BJ (cell line): ENCODE data around the gene EYA3. TPM values are rescaled to one million over a fixed set of nuclear protein-coding genes. Genes with fewer than 3 reads are reported as not detected.

Source experiments
- CTCF ChIA-PET: fragments of 350-600 bp; formaldehyde crosslinking; extraction: SDS; loops from one replicate; lab custom pipeline; 2021; ENCODE audit warnings: antibody characterized with exemption, inconsistent platforms; lab: Yijun Ruan, JAX
- POLR2A ChIA-PET: fragments of 300-600 bp; sonication (Branson Sonifier 250); formaldehyde crosslinking; extraction: SDS; loops from one replicate; lab custom pipeline; 2021; ENCODE audit warnings: antibody characterized with exemption; lab: Charles Lee
- DNase-seq: peaks from one replicate; pipeline ENCODE4 v3.0.0-alpha.2; 2011; ENCODE audit warnings: low read depth
- H3K27me3 ChIP-seq: 2 replicates; pipeline ENCODE4 v1.6.0; 2011; ENCODE audit warnings: low read length; ENCODE audit not compliant: control insufficient read depth, insufficient read depth
- H3K36me3 ChIP-seq: 2 replicates; pipeline ENCODE4 v1.5.1; 2011; ENCODE audit warnings: low read length; ENCODE audit not compliant: control insufficient read depth, insufficient read depth
- H3K4me3 ChIP-seq: 2 replicates; pipeline ENCODE4 v1.5.1; 2011; ENCODE audit warnings: low read depth, mild to moderate bottlenecking, control low read depth, low read length
- polyA plus RNA-seq: library from polyadenylated mRNA; depleted of rRNA; stranded (reverse); fragments of >200 nt; gene quantifications from 2 replicates; pipeline ENCODE4 v1.2.3, GENCODE V29; 2011
- TF ChIP-seq, protein P1 (sequence below): IDR thresholded peaks from 2 replicates; pipeline ENCODE4 v1.5.1; 2011; ENCODE audit warnings: low read depth, mild to moderate bottlenecking, control low read depth, inconsistent platforms, low read length, moderate library complexity; ENCODE audit not compliant: insufficient read depth

EYA3 gene
- polyA plus RNA-seq, 1 experiment, result 8.6 TPM

- ChIA-PET POLR2A (no interaction called here), CTCF (no interaction called here)
- TF ChIP-seq, protein P1, sequence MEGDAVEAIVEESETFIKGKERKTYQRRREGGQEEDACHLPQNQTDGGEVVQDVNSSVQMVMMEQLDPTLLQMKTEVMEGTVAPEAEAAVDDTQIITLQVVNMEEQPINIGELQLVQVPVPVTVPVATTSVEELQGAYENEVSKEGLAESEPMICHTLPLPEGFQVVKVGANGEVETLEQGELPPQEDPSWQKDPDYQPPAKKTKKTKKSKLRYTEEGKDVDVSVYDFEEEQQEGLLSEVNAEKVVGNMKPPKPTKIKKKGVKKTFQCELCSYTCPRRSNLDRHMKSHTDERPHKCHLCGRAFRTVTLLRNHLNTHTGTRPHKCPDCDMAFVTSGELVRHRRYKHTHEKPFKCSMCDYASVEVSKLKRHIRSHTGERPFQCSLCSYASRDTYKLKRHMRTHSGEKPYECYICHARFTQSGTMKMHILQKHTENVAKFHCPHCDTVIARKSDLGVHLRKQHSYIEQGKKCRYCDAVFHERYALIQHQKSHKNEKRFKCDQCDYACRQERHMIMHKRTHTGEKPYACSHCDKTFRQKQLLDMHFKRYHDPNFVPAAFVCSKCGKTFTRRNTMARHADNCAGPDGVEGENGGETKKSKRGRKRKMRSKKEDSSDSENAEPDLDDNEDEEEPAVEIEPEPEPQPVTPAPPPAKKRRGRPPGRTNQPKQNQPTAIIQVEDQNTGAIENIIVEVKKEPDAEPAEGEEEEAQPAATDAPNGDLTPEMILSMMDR, result no peak
Observed at GRCh38 chr1:28062806-28063205, 25.6 kb downstream of the EYA3 start.

GRCh38 chr1:28058971-28059878 lies 29.2 kb downstream of the EYA3 start:
- no peak overlapping the region for H3K4me3 ChIP-seq
- ChIA-PET POLR2A (no interaction called here), CTCF (interaction anchor here (1.5 to 1.9 kb wide), 2 partner anchors 11 to 26 kb away, joined by 5 to 6 read pairs; no protein-coding TSS in a partner anchor)
- DNase-seq, result no peak
- no peaks in the 10 kb centered on the region for H3K27me3 ChIP-seq
- TF ChIP-seq, protein P1, result no peak
- H3K36me3 ChIP-seq, result no peaks in the 10 kb centered on the region; the same call in 1 of the 2 replicates

More at GRCh38 chr1:28062806-28063205, 25.6 kb downstream of the EYA3 start:
- H3K4me3 ChIP-seq, result no peak overlapping the region
- DNase-seq, result no peak
- H3K27me3 ChIP-seq, result no peaks in the 10 kb centered on the region
- H3K36me3 ChIP-seq, result no peaks in the 10 kb centered on the region; the same call in 1 of the 2 replicates

- no peaks in the 10 kb centered on the region for H3K27me3 ChIP-seq
- H3K4me3 ChIP-seq, result no peak overlapping the region
- no peaks in the 10 kb centered on the region; the same call in 1 of the 2 replicates for H3K36me3 ChIP-seq
- no peak for DNase-seq
- CTCF ChIA-PET, result interaction anchor here (1.5 to 1.9 kb wide), 2 partner anchors 10 to 28 kb away, joined by 5 to 6 read pairs; no protein-coding TSS in a partner anchor
- TF ChIP-seq, protein P1, result no peak
- POLR2A ChIA-PET, result no interaction called here
Observed at GRCh38 chr1:28058168-28058567, 30.2 kb downstream of the EYA3 start.

- no peak for DNase-seq
- H3K4me3 ChIP-seq, result no peak overlapping the region
- H3K27me3 ChIP-seq, result no peaks in the 10 kb centered on the region
- CTCF ChIA-PET, result interaction anchor here (0.8 kb wide), 1 partner anchor 8 kb away, joined by 3 read pairs; no protein-coding TSS in a partner anchor
- TF ChIP-seq, protein P1, result no peak
- POLR2A ChIA-PET, result no interaction called here
- H3K36me3 ChIP-seq, result no peaks in the 10 kb centered on the region; the same call in 1 of the 2 replicates
Observed at GRCh38 chr1:28056129-28056925, 32.1 kb downstream of the EYA3 start.

- CTCF ChIA-PET, result no interaction called here
- no peaks in the 10 kb centered on the region for H3K27me3 ChIP-seq
- POLR2A ChIA-PET, result no interaction called here
- no peak overlapping the region for H3K4me3 ChIP-seq
- TF ChIP-seq, protein P1, result no peak
- 0 out of 2 replicates have a peak, but pooled peaks cover 2% of the 10 kb centered on the region for H3K36me3 ChIP-seq
- DNase-seq, result no peak
Observed at GRCh38 chr1:28050776-28051175, 37.6 kb downstream of the EYA3 start.
